ENCODE measurements around the gene HYAL2.
A peak's percentile ranks its signal among the peaks of the same experiment; 100 is the strongest.

Gene HYAL2

DNA sequence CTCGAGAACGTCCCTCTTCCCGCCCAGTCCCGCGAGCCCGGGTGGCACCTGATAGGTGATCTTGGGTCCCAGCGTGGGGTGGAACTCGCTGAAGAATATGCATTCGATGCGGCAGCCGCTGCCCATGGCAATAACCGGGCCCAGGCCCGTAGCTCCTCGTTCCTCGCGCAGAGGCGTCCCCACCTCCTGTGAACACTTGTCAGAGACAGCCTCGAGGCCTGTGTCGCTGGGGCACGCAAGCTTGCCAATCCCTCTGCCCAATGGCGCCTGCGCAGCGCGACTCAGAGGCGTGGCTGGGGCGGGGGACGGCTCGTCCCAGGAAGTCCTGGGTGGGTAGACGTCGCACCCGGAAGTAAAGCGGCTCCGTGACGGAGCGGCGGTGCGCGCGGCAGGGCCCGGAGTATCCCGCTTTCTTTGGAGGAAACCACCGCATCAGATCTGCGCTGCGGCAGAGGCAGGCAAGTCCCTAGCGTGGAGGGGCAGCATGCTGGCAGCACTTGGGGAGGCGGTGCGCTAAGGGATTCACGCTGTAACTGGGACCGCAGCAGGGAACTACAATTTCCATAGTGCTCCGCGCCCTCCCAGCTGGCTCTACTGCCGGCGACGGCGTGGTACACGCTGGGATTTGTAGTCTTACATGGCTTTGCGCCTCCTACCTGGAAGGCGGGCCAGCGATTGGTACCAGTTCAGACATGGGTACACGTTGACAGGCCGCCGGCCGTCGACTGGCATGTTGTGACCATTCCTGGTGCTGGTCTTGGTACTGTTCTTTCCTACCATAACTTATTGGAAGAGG lies 28.2 kb upstream of the HYAL2 start, which contains the start of the genes CYB561D2 and NPRL2:
CYB561D2 (plus strand) TSS at position 336 of the 796 bp plus-strand sequence. CDS start 572 bp downstream, outside the sequence.
NPRL2 (minus strand) TSS at position 249 of the 796 bp plus-strand sequence; CDS start at position 126, 123 bp downstream.
- TF ChIP-seq, protein P1, sequence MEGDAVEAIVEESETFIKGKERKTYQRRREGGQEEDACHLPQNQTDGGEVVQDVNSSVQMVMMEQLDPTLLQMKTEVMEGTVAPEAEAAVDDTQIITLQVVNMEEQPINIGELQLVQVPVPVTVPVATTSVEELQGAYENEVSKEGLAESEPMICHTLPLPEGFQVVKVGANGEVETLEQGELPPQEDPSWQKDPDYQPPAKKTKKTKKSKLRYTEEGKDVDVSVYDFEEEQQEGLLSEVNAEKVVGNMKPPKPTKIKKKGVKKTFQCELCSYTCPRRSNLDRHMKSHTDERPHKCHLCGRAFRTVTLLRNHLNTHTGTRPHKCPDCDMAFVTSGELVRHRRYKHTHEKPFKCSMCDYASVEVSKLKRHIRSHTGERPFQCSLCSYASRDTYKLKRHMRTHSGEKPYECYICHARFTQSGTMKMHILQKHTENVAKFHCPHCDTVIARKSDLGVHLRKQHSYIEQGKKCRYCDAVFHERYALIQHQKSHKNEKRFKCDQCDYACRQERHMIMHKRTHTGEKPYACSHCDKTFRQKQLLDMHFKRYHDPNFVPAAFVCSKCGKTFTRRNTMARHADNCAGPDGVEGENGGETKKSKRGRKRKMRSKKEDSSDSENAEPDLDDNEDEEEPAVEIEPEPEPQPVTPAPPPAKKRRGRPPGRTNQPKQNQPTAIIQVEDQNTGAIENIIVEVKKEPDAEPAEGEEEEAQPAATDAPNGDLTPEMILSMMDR (IDR thresholded peaks at IDR 0.05; ENCODE audit: insufficient read depth, low read depth, low read length, missing control alignments): no peak
- H3K4me3 ChIP-seq (ENCODE audit: low read length): peak within 1 kb of the TSS; percentile 88
- peak; percentile 97 for DNase-seq (ENCODE audit: low read depth)

DNA sequence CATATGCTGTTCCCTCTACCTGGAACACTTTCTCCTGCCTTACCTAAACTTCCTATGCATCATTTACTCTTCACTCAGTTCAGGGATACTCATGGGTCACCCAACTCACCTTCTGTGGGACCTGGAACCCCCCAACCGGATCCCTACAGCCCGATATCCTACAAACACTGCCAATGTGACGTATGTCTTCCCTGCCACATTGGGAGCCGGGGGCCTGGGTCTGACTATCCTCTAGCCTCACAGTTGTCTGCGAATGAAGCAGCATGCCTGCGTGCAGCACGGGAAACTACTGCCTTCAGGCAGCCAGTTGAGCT lies 27.6 kb upstream of the HYAL2 start:
- peak overlapping the region; percentile 88 for H3K4me3 ChIP-seq (ENCODE audit: low read length)
- TF ChIP-seq, protein P1 (IDR thresholded peaks at IDR 0.05; ENCODE audit: insufficient read depth, low read depth, low read length, missing control alignments): no peak
- DNase-seq (ENCODE audit: low read depth): no peak

DNA sequence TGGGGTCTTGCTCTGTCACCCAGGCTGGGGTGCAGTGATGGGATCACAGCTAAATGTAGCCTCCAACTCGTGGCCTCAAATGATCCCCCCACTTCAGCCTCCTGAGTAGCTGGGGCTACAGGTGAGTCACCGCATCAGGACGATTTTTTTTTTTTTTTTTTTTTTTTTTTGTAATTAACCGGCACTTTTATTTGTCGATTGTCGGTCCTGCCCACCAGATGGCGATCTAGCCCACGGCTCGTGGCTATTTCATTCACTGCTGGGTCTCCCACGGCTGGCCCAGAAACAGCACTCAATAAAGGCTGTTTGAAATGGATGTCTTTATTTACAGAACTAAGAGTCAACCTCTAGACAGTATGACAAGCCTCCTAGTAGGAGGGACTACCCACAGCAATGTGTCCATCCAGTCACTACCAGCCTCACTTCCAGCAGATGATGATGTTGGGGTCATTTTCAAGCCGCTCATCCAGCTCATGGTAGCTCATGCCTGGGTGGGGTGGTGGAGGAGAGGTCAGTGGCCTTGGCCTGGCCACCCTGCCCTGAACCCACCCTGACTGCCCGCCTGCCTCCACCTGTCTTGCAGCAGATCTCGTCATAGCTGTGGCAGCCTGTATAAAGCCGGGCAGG lies 24.8 kb upstream of the HYAL2 start:
- peak; percentile 73 for DNase-seq (ENCODE audit: low read depth)
- TF ChIP-seq, protein P1 (IDR thresholded peaks at IDR 0.05; ENCODE audit: insufficient read depth, low read depth, low read length, missing control alignments): peak; percentile 65
- no peak overlapping the region for H3K4me3 ChIP-seq (ENCODE audit: low read length)

DNA sequence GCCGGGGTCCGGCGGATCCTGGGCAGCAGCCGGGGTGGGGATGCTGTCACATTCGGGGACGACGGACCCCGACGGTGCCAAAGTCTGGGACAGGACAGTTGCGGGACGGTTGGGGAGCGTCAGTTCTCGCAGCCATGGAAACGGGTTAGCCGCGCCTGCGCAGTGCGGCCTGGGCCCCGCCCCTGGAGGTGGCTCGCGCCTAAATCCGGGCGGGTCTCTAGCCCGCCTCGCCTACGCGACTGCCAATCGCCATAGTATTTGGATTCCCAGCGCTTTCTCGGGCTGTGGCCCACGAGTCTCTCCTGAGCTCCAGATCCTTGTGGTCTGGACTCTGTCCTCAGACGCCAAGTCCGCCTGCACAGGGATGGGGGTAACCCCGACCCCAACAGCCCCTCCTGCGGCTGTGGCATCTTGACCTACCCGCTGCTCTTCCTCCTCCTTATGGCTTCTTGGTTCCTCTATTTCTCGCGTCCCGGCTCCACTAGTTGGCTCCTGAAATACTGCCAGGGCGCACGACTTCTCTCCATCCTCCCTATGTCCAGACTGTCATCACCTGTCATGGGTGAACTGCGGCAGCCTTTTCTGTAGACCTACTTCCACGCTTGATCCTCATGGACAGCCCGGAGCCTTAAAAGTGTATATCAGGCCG lies 23.2 kb upstream of the HYAL2 start, which contains the start of gene ZMYND10:
ZMYND10 (minus strand) TSS at position 147 of the 649 bp plus-strand sequence. CDS start 153 bp downstream, outside the sequence.
- DNase-seq (ENCODE audit: low read depth): peak; percentile 63
- TF ChIP-seq, protein P1 (IDR thresholded peaks at IDR 0.05; ENCODE audit: insufficient read depth, low read depth, low read length, missing control alignments): no peak
- H3K4me3 ChIP-seq (ENCODE audit: low read length): peak within 1 kb of the TSS; percentile 41

DNA sequence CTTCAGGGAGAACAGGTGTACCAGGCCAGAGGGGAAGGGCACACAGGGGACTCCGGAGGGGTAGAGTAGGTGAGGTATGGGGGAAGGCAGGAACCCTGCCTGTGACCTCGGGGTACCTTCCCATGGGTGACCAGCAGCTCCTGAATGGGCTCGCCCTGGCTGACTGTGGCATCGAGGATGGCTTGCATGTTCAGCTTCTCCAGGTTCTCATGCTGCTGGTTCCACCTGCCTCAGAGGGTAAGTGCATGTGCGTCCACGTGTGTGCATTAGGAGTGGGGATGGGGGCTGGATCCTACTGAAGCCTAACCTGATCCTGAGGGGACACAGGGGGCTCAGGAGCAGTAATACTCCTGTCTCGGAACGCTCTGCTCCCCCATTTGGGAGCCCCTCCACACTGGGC lies 22.5 kb upstream of the HYAL2 start:
- H3K4me3 ChIP-seq (ENCODE audit: low read length): no peak overlapping the region
- TF ChIP-seq, protein P1 (IDR thresholded peaks at IDR 0.05; ENCODE audit: insufficient read depth, low read depth, low read length, missing control alignments): no peak

DNA sequence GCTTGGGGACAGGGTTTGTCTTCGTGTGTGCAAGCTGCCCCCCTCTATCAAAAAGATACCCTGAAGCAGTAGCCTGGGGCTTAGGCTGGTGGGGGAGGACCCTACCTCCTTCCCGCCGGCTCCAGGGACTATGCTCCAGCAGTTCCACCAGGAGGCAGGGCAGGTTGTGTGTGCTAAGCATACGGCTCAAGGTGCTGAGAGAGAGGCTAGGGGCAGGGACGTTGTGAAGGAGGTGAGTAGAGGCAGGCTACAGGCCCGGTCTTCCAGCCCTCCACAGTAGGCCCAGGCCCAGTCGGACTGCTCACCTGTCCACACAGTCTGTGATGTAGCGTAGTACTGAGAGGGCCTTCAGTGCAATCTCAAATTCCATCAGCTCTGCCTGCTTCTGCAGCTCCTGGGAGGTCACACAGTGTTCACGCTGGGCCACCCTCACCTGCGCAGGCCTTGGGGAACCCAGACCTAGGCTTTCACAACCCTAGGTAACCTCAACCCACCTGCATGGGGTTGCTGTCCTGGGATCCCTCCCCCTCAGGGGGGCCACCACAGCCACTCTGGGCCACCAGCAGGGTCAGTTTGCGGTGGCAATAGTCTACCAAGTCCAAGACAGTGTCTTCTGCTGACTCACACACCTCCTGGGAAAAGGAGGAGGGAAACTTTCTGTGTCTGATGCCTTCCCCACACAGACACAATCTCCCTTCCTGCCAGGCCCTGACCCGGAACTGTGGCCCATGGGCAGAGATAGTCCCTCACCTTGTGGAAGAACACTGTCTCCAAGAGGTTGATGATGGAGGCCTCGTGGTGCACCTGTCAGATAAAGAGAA lies 20.5 kb upstream of the HYAL2 start:
- no peak overlapping the region for H3K4me3 ChIP-seq (ENCODE audit: low read length)
- TF ChIP-seq, protein P1 (IDR thresholded peaks at IDR 0.05; ENCODE audit: insufficient read depth, low read depth, low read length, missing control alignments): no peak
- no peak for DNase-seq (ENCODE audit: low read depth)

More for the DNA sequence above, 22.5 kb upstream of the HYAL2 start:
- DNase-seq (ENCODE audit: low read depth): no peak

Measured in epithelial cell of esophagus (primary cell).